Upper lobe of right lung (tissue), 1 donor: ENCODE measurements around the gene PEX11B. TPM values are rescaled to one million over a fixed set of nuclear protein-coding genes. Genes with fewer than 3 reads are reported as not detected.

Experiments used
- ATAC-seq: fragments of 200-7000 bp; cut with Tn5 transposase; one replicate; pipeline ENCODE4 v1.9.1; 2020; ENCODE audit warnings: mild to moderate bottlenecking, moderate library complexity
- DNase-seq: peaks from one replicate; pipeline ENCODE4 v3.0.0-alpha.2; 2020
- H3K27ac ChIP-seq: fragments of 200-600 bp; one replicate; pipeline ENCODE4 v1.8.0; 2022
- H3K27me3 ChIP-seq: fragments of 200-600 bp; one replicate; pipeline ENCODE4 v1.8.0; 2022; ENCODE audit warnings: mild to moderate bottlenecking
- H3K36me3 ChIP-seq: fragments of 200-600 bp; one replicate; pipeline ENCODE4 v1.8.0; 2022
- H3K4me1 ChIP-seq: fragments of 200-600 bp; one replicate; pipeline ENCODE4 v1.8.0; 2022
- H3K4me3 ChIP-seq: fragments of 200-600 bp; one replicate; pipeline ENCODE4 v1.8.0; 2022; ENCODE audit warnings: mild to moderate bottlenecking
- H3K9me3 ChIP-seq: fragments of 200-600 bp; one replicate; pipeline ENCODE4 v1.8.0; 2022
- CTCF ChIP-seq: fragments of 200-600 bp; IDR thresholded peaks from one replicate; pipeline ENCODE4 v1.8.0; 2022; ENCODE audit warnings: antibody characterized with exemption
- intact Hi-C: fragments of 100-400 bp; cut with DNase I; formaldehyde crosslinking; loops from one replicate; pipeline ENCODE4 v1.11.0; 2022
- total RNA-seq: library from RNA; stranded (reverse); fragmentation: NEBNext Ultra II Directional; extraction: Animal tissue kit (Norgen Biotek cat#: 25700); gene quantifications from one replicate; pipeline ENCODE4 v1.2.1, GENCODE V29; 2021
- donor health status: DM: no; HTN: yes; CAD: no; lungs with severe emphysema.

The PEX11B gene
- total RNA-seq, 1 donor from 2014 or later = 31.0 TPM

- Histone ChIP-seq H3K27me3 (no peaks in the 10 kb centered on the region), H3K4me3 (no peak overlapping the region), H3K4me1 (peaks cover 28% of the 10 kb centered on the region), H3K27ac (peak overlapping the region; percentile 92), H3K9me3 (no peaks in the 10 kb centered on the region), H3K36me3 (no peaks in the 10 kb centered on the region)
- no peak for TF ChIP-seq CTCF
- ATAC-seq (peak; percentile 59), DNase-seq (no peak)
- intact Hi-C loops = loop anchor here (10.0 kb wide), 1 partner anchor 124 kb away; no protein-coding TSS in a partner anchor
These were observed 27.4 kb downstream of the PEX11B start for GRCh38 chr1:145891143-145891542.

- Histone ChIP-seq H3K4me3 (no peak overlapping the region), H3K4me1 (peaks cover 28% of the 10 kb centered on the region), H3K27ac (no peak overlapping the region), H3K36me3 (no peaks in the 10 kb centered on the region), H3K27me3 (no peaks in the 10 kb centered on the region), H3K9me3 (no peaks in the 10 kb centered on the region)
- no peak for DNase-seq
- ATAC-seq = no peak
- intact Hi-C loops = loop anchor here (10.0 kb wide), 1 partner anchor 125 kb away; no protein-coding TSS in a partner anchor
- no peak for TF ChIP-seq CTCF
These were observed 28.8 kb downstream of the PEX11B start for GRCh38 chr1:145889722-145890121.

- no peak for TF ChIP-seq CTCF
- DNase-seq = no peak
These were observed 30.9 kb downstream of the PEX11B start for GRCh38 chr1:145887631-145888030.

GRCh38 chr1:145886816-145887215, 31.7 kb downstream of the PEX11B start:
- TF ChIP-seq CTCF = no peak
- H3K4me1 ChIP-seq = peaks cover 15% of the 10 kb centered on the region
- DNase-seq (no peak), ATAC-seq (no peak)
- intact Hi-C loops = no loop called here
- H3K36me3 ChIP-seq = no peaks in the 10 kb centered on the region
- H3K27me3 ChIP-seq = no peaks in the 10 kb centered on the region
- H3K9me3 ChIP-seq = no peaks in the 10 kb centered on the region
- H3K4me3 ChIP-seq = no peak overlapping the region
- H3K27ac ChIP-seq = no peak overlapping the region

More at GRCh38 chr1:145887631-145888030, 30.9 kb downstream of the PEX11B start:
- H3K9me3 ChIP-seq = no peaks in the 10 kb centered on the region
- intact Hi-C loops = no loop called here
- no peaks in the 10 kb centered on the region for H3K36me3 ChIP-seq
- no peak overlapping the region for H3K27ac ChIP-seq
- no peaks in the 10 kb centered on the region for H3K27me3 ChIP-seq
- no peak for ATAC-seq
- H3K4me3 ChIP-seq = no peak overlapping the region
- H3K4me1 ChIP-seq = peaks cover 20% of the 10 kb centered on the region

GRCh38 chr1:145886390-145886789, 32.1 kb downstream of the PEX11B start:
- Histone ChIP-seq H3K4me1 (peaks cover 11% of the 10 kb centered on the region), H3K36me3 (no peaks in the 10 kb centered on the region), H3K4me3 (peak overlapping the region; percentile 66), H3K9me3 (no peaks in the 10 kb centered on the region), H3K27me3 (no peaks in the 10 kb centered on the region), H3K27ac (no peak overlapping the region)
- no peak for DNase-seq
- no peak for TF ChIP-seq CTCF
- intact Hi-C loops = no loop called here
- ATAC-seq = no peak

GRCh38 chr1:145885738-145886287, 32.7 kb downstream of the PEX11B start, which contains the start of gene ANKRD35:
TSS of gene ANKRD35 (minus strand) at chr1:145885866. CDS start at chr1:145885758, 108 bp downstream.
- peak; percentile 97 for ATAC-seq
- intact Hi-C loops = no loop called here
- no peak for TF ChIP-seq CTCF

More at GRCh38 chr1:145885738-145886287, 32.7 kb downstream of the PEX11B start, which contains the start of gene ANKRD35:
- no peaks in the 10 kb centered on the region for H3K9me3 ChIP-seq
- no peaks in the 10 kb centered on the region for H3K36me3 ChIP-seq
- H3K27ac ChIP-seq = no peak within 1 kb of the TSS
- no peaks in the 10 kb centered on the region for H3K27me3 ChIP-seq
- peak; percentile 93 for DNase-seq
- H3K4me3 ChIP-seq = peak within 1 kb of the TSS; percentile 66
- H3K4me1 ChIP-seq = peaks cover 5% of the 10 kb centered on the region
